HepG2 (cell line): ENCODE measurements around the gene NSF. TPM values are rescaled to one million over a fixed set of nuclear protein-coding genes. Genes with fewer than 3 reads are reported as not detected.

ENCODE experiments used
- GRHL1 ChIP-seq: sonication (generic); formaldehyde crosslinking; conservative IDR thresholded peaks from 2 replicates; pipeline ENCODE4 v1.8.0; 2022; ENCODE audit warnings: missing genetic modification reagents
- NCOA5 ChIP-seq: sonication (generic); formaldehyde crosslinking; IDR thresholded peaks from 2 replicates; pipeline ENCODE4 v1.4.0; 2020; ENCODE audit warnings: missing genetic modification reagents
- PREB ChIP-seq: sonication (generic); formaldehyde crosslinking; IDR thresholded peaks from 2 replicates; pipeline ENCODE4 v1.4.0; 2020; ENCODE audit warnings: missing genetic modification reagents
- SIX1 ChIP-seq: sonication (generic); formaldehyde crosslinking; IDR thresholded peaks from 2 replicates; pipeline ENCODE4 v1.4.0; 2020; ENCODE audit warnings: missing genetic modification reagents, borderline replicate concordance
- SP2 ChIP-seq: sonication (generic); formaldehyde crosslinking; IDR thresholded peaks from 2 replicates; pipeline ENCODE4 v1.5.1; 2020; ENCODE audit warnings: mild to moderate bottlenecking, missing genetic modification reagents
- THAP8 ChIP-seq: sonication (generic); formaldehyde crosslinking; IDR thresholded peaks from 2 replicates; pipeline ENCODE4 v1.5.1; 2020; ENCODE audit warnings: missing genetic modification reagents, mild to moderate bottlenecking, borderline replicate concordance
- TOPORS ChIP-seq: sonication (generic); formaldehyde crosslinking; IDR thresholded peaks from 2 replicates; pipeline ENCODE4 v1.8.0; 2023; ENCODE audit warnings: mild to moderate bottlenecking, missing genetic modification reagents
- TRIM24 ChIP-seq: sonication (generic); formaldehyde crosslinking; IDR thresholded peaks from 2 replicates; pipeline ENCODE4 v1.8.0; 2022; ENCODE audit warnings: mild to moderate bottlenecking, missing genetic modification reagents
- UBTF ChIP-seq: sonication (generic); formaldehyde crosslinking; IDR thresholded peaks from 2 replicates; pipeline ENCODE4 v1.4.0; 2020; ENCODE audit warnings: mild to moderate bottlenecking, missing genetic modification reagents
- ZFP36L2 ChIP-seq: sonication (generic); formaldehyde crosslinking; IDR thresholded peaks from 2 replicates; pipeline ENCODE4 v1.4.0; 2020; ENCODE audit warnings: missing genetic modification reagents
- ZNF207 ChIP-seq: fragments of 450-650 bp; IDR thresholded peaks from 2 replicates; pipeline ENCODE4 v1.6.1; 2016; ENCODE audit warnings: antibody characterized with exemption, borderline replicate concordance
- ZNF512B ChIP-seq: sonication (generic); formaldehyde crosslinking; IDR thresholded peaks from 2 replicates; pipeline ENCODE4 v1.5.1; 2020; ENCODE audit warnings: missing genetic modification reagents, mild to moderate bottlenecking, borderline replicate concordance
- ZNF574 ChIP-seq: sonication (generic); formaldehyde crosslinking; IDR thresholded peaks from 2 replicates; pipeline ENCODE4 v1.4.0; 2020; ENCODE audit warnings: missing genetic modification reagents
- ZNF703 ChIP-seq: sonication (generic); formaldehyde crosslinking; IDR thresholded peaks from 2 replicates; pipeline ENCODE4 v1.5.1; 2020; ENCODE audit warnings: missing genetic modification reagents, mild to moderate bottlenecking, moderate library complexity, borderline replicate concordance
- polyA plus RNA-seq, 8 experiments: library from polyadenylated mRNA; depleted of rRNA in 3 of 8; stranded (reverse) in 7 of 8; unstranded in 1 of 8; fragments of >200 nt; fragmentation: Illumina TruSeq in 4 of 8; extraction: Trizol in 4 of 8; gene quantifications; 2 replicates each; pipeline versions ENCODE4 v1.2.1 to v1.2.3, GENCODE V29; 2011 to 2016; ENCODE audit warnings: low read depth in 4 of 8, missing spikeins in 1 of 8, mixed read lengths in 1 of 8; ENCODE audit not compliant: insufficient read depth in 1 of 8
- total RNA-seq, 5 experiments: library from RNA; depleted of rRNA; stranded (reverse); fragments of >200 nt; fragmentation: Illumina TruSeq; extraction: Trizol; gene quantifications; 2 replicates each; pipeline ENCODE4 v1.2.3, GENCODE V29; 2016; ENCODE audit warnings: low read depth in 1 of 5

NSF gene
- total and polyA plus RNA-seq, 2 of the 13 experiments (the other 11 are each of a cell fraction or from before 2014, with no cell fraction given): 21.9 to 37.8 TPM

GRCh38 chr17:46771561-46772474 lies 181.3 kb downstream of the NSF start (continued):
- TF ChIP-seq THAP8 (CRISPR knock-in tag): no peak
- TF ChIP-seq TOPORS (CRISPR knock-in tag): no peak
- TF ChIP-seq ZNF703 (CRISPR knock-in tag): no peak
- TF ChIP-seq NCOA5: no peak
- TF ChIP-seq PREB (CRISPR knock-in tag): 0 out of 2 replicates have a peak, but pooled peaks have one; percentile 19
- TF ChIP-seq ZNF207: no peak
- TF ChIP-seq GRHL1 (CRISPR knock-in tag): no peak
- peak; percentile 81 for TF ChIP-seq ZNF574 (CRISPR knock-in tag)
- no peak for TF ChIP-seq SP2 (CRISPR knock-in tag)
- TF ChIP-seq UBTF: peak; percentile 85
- TF ChIP-seq ZNF512B (CRISPR knock-in tag): peak; percentile 94; the same call in 1 of the 2 replicates
- TF ChIP-seq TRIM24: no peak
- no peak for TF ChIP-seq SIX1
- TF ChIP-seq ZFP36L2: 0 out of 2 replicates have a peak, but pooled peaks have one; percentile 44
